Measurements from ENCODE around the gene SRP72.

The SRP72 gene

DNA sequence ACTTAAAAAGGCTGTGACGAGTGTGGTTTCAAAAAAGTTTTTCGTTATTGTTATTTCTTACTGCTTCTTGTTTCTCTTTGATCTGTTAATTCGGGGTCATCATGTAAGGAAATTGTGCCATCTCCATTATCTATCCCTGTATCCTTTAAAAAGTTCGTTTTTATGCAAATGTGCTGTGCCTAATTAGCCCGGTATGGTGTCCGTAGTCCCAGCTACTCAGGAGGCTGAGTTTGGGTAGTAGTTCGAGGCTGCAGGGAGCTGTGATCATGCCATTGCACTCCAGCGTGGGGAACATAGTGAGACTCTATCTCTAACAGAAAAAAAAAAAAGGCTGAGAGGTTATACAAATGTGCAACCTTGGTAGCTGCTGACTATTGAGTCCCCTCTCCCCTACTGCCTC is 83.2 kb downstream of the SRP72 start:
- DNase-seq (ENCODE audit: low spot score): no peak

GRCh38 chr4:56551516-56551915 is 84.1 kb downstream of the SRP72 start:
- DNase-seq (ENCODE audit: low spot score): no peak

- no peak for DNase-seq (ENCODE audit: low spot score)
Observed at GRCh38 chr4:56552273-56552672, 84.9 kb downstream of the SRP72 start.
